Measurements from ENCODE around the gene CORIN.

DNA sequence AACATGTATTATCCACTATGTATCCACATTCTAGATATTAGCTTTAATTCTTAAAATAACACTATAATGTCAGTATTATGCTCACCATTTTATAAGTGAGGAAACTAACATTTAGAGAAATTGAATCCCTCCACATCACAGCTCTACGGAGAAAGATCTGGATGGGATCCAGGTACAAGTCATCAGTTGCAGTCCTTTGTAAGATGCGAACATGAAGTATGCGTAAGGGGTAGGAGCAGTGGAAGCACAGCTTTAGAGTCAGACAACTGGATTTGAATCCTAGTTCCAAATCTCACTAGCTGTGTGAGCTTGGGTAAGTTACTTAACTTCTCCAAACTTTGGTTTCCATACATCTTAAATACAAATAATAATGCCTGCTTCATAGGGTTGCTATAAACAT is 190.3 kb downstream of the CORIN start:
- TF ChIP-seq, protein P1, sequence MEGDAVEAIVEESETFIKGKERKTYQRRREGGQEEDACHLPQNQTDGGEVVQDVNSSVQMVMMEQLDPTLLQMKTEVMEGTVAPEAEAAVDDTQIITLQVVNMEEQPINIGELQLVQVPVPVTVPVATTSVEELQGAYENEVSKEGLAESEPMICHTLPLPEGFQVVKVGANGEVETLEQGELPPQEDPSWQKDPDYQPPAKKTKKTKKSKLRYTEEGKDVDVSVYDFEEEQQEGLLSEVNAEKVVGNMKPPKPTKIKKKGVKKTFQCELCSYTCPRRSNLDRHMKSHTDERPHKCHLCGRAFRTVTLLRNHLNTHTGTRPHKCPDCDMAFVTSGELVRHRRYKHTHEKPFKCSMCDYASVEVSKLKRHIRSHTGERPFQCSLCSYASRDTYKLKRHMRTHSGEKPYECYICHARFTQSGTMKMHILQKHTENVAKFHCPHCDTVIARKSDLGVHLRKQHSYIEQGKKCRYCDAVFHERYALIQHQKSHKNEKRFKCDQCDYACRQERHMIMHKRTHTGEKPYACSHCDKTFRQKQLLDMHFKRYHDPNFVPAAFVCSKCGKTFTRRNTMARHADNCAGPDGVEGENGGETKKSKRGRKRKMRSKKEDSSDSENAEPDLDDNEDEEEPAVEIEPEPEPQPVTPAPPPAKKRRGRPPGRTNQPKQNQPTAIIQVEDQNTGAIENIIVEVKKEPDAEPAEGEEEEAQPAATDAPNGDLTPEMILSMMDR (conservative IDR thresholded peaks at IDR 0.05; ENCODE audit: low read length) = no peak
- TF ChIP-seq EZH2phosphoT487 (IDR thresholded peaks at IDR 0.05; ENCODE audit: borderline replicate concordance) = no peak

Measured in Loucy (cell line).